ENCODE measurements around the gene CD9.
A peak's percentile ranks its signal among the peaks of the same experiment; 100 is the strongest.

The CD9 gene

GRCh38 chr12:6229224-6230218 is 29.3 kb downstream of the CD9 start:
- H3K36me3 ChIP-seq (ENCODE audit: control insufficient read depth in 5 of 5, insufficient read depth in 5 of 5, low read length in 5 of 5) = peaks cover 0 to 5% (median 2%) of the 10 kb centered on the region in 5 donors
- peak overlapping the region in 1 of 5 donors; percentile 4 for H3K4me3 ChIP-seq (ENCODE audit: low read depth in 1 of 5, low read length in 5 of 5)
- H3K9me3 ChIP-seq (ENCODE audit: control insufficient read depth in 5 of 5, low read length in 5 of 5) = no peaks in the 10 kb centered on the region
- peaks cover 8 to 76% (median 58%) of the 10 kb centered on the region in 5 donors for H3K4me1 ChIP-seq (ENCODE audit: control insufficient read depth in 5 of 5, insufficient read depth in 5 of 5, low read length in 5 of 5)
- H3K27me3 ChIP-seq (ENCODE audit: control insufficient read depth in 5 of 5, insufficient read depth in 4 of 5, low read length in 5 of 5) = no peaks in the 10 kb centered on the region
- peak overlapping the region in 2 of 5 donors; percentile 15 to 45 for H3K9ac ChIP-seq (ENCODE audit: low read length in 5 of 5)
- H3K27ac ChIP-seq (ENCODE audit: low read depth, low read length) = peak overlapping the region; percentile 92

- Histone ChIP-seq H3K4me3 (ENCODE audit: low read depth in 1 of 5, low read length in 5 of 5) (peak overlapping the region in 1 of 5 donors; percentile 4), H3K9ac (ENCODE audit: low read length in 5 of 5) (peak overlapping the region in 1 of 5 donors; percentile 45), H3K9me3 (ENCODE audit: control insufficient read depth in 5 of 5, low read length in 5 of 5) (no peaks in the 10 kb centered on the region), H3K36me3 (ENCODE audit: control insufficient read depth in 5 of 5, insufficient read depth in 5 of 5, low read length in 5 of 5) (peaks cover 0 to 11% (median 8%) of the 10 kb centered on the region in 5 donors), H3K27me3 (ENCODE audit: control insufficient read depth in 5 of 5, insufficient read depth in 4 of 5, low read length in 5 of 5) (no peaks in the 10 kb centered on the region), H3K4me1 (ENCODE audit: control insufficient read depth in 5 of 5, insufficient read depth in 5 of 5, low read length in 5 of 5) (peaks cover 8 to 72% (median 58%) of the 10 kb centered on the region in 5 donors), H3K27ac (ENCODE audit: low read depth, low read length) (peak overlapping the region; percentile 92)
Observed at GRCh38 chr12:6230321-6231110, 30.3 kb downstream of the CD9 start.

- H3K36me3 ChIP-seq (ENCODE audit: control insufficient read depth in 5 of 5, insufficient read depth in 5 of 5, low read length in 5 of 5) = peaks cover 0 to 22% (median 17%) of the 10 kb centered on the region in 5 donors
- no peak overlapping the region for H3K9ac ChIP-seq (ENCODE audit: low read length in 5 of 5)
- H3K27me3 ChIP-seq (ENCODE audit: control insufficient read depth in 5 of 5, insufficient read depth in 4 of 5, low read length in 5 of 5) = no peaks in the 10 kb centered on the region
- H3K27ac ChIP-seq (ENCODE audit: low read depth, low read length) = no peak overlapping the region
- peaks cover 8 to 61% (median 47%) of the 10 kb centered on the region in 5 donors for H3K4me1 ChIP-seq (ENCODE audit: control insufficient read depth in 5 of 5, insufficient read depth in 5 of 5, low read length in 5 of 5)
- no peaks in the 10 kb centered on the region for H3K9me3 ChIP-seq (ENCODE audit: control insufficient read depth in 5 of 5, low read length in 5 of 5)
- no peak overlapping the region for H3K4me3 ChIP-seq (ENCODE audit: low read depth in 1 of 5, low read length in 5 of 5)
Observed at GRCh38 chr12:6231359-6232268, 31.4 kb downstream of the CD9 start.

GRCh38 chr12:6233121-6233971 is 33.1 kb downstream of the CD9 start:
- H3K36me3 ChIP-seq (ENCODE audit: control insufficient read depth in 5 of 5, insufficient read depth in 5 of 5, low read length in 5 of 5) = peaks cover 0 to 30% (median 21%) of the 10 kb centered on the region in 5 donors
- H3K27me3 ChIP-seq (ENCODE audit: control insufficient read depth in 5 of 5, insufficient read depth in 4 of 5, low read length in 5 of 5) = no peaks in the 10 kb centered on the region
- H3K9me3 ChIP-seq (ENCODE audit: control insufficient read depth in 5 of 5, low read length in 5 of 5) = no peaks in the 10 kb centered on the region
- H3K4me3 ChIP-seq (ENCODE audit: low read depth in 1 of 5, low read length in 5 of 5) = no peak overlapping the region
- peaks cover 5 to 48% (median 34%) of the 10 kb centered on the region in 5 donors for H3K4me1 ChIP-seq (ENCODE audit: control insufficient read depth in 5 of 5, insufficient read depth in 5 of 5, low read length in 5 of 5)
- peak overlapping the region; percentile 18 for H3K27ac ChIP-seq (ENCODE audit: low read depth, low read length)
- H3K9ac ChIP-seq (ENCODE audit: low read length in 5 of 5) = no peak overlapping the region

GRCh38 chr12:6234214-6234613 is 34.0 kb downstream of the CD9 start:
- Histone ChIP-seq H3K9ac (ENCODE audit: low read length in 5 of 5) (no peak overlapping the region), H3K9me3 (ENCODE audit: control insufficient read depth in 5 of 5, low read length in 5 of 5) (no peaks in the 10 kb centered on the region), H3K4me1 (ENCODE audit: control insufficient read depth in 5 of 5, insufficient read depth in 5 of 5, low read length in 5 of 5) (peaks cover 5 to 39% (median 26%) of the 10 kb centered on the region in 5 donors), H3K36me3 (ENCODE audit: control insufficient read depth in 5 of 5, insufficient read depth in 5 of 5, low read length in 5 of 5) (peaks cover 0 to 37% (median 24%) of the 10 kb centered on the region in 5 donors), H3K27ac (ENCODE audit: low read depth, low read length) (no peak overlapping the region), H3K27me3 (ENCODE audit: control insufficient read depth in 5 of 5, insufficient read depth in 4 of 5, low read length in 5 of 5) (no peaks in the 10 kb centered on the region), H3K4me3 (ENCODE audit: low read depth in 1 of 5, low read length in 5 of 5) (no peak overlapping the region)

DNA sequence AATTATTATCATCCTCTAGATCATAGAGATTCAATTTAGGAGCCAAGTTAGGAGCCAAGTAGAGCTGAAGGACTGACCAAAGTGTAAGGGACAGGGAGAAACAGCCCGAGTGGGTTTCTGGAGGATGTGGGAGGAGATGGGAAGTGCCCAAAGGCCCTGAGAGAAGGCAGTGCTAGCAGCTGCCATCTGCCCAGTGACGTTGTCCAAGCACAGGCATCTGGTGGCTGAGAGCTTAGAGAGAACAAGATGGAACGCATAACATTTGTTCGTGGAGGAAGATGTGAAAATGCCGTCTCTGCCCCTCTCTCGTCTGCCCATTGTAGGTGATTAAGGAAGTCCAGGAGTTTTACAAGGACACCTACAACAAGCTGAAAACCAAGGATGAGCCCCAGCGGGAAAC is 34.7 kb downstream of the CD9 start:
- H3K4me1 ChIP-seq (ENCODE audit: control insufficient read depth in 5 of 5, insufficient read depth in 5 of 5, low read length in 5 of 5) = peaks cover 5 to 32% (median 19%) of the 10 kb centered on the region in 5 donors
- H3K9ac ChIP-seq (ENCODE audit: low read length in 5 of 5) = no peak overlapping the region
- H3K27ac ChIP-seq (ENCODE audit: low read depth, low read length) = no peak overlapping the region
- peaks cover 0 to 40% (median 24%) of the 10 kb centered on the region in 5 donors for H3K36me3 ChIP-seq (ENCODE audit: control insufficient read depth in 5 of 5, insufficient read depth in 5 of 5, low read length in 5 of 5)
- no peak overlapping the region for H3K4me3 ChIP-seq (ENCODE audit: low read depth in 1 of 5, low read length in 5 of 5)
- no peaks in the 10 kb centered on the region for H3K27me3 ChIP-seq (ENCODE audit: control insufficient read depth in 5 of 5, insufficient read depth in 4 of 5, low read length in 5 of 5)
- H3K9me3 ChIP-seq (ENCODE audit: control insufficient read depth in 5 of 5, low read length in 5 of 5) = no peaks in the 10 kb centered on the region

DNA sequence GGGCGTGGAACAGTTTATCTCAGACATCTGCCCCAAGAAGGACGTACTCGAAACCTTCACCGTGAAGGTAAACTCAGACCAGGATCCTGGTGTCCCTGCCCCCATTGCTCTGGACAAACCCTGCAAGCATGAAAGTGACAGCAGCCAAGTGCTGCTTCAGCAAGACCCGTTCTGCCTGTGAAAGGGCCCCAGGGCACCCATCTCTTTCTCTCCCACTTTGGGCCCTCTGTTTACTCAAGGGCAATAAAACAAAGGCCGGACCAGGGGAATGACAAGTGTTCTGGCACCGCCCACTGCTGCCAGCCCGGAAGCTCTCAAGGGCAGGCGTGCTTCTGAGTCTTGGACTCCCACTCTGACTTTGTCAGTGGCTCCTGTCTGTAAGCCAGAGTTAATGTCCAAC is 35.3 kb downstream of the CD9 start:
- Histone ChIP-seq H3K4me3 (ENCODE audit: low read depth in 1 of 5, low read length in 5 of 5) (no peak overlapping the region), H3K36me3 (ENCODE audit: control insufficient read depth in 5 of 5, insufficient read depth in 5 of 5, low read length in 5 of 5) (peaks cover 0 to 40% (median 24%) of the 10 kb centered on the region in 5 donors), H3K4me1 (ENCODE audit: control insufficient read depth in 5 of 5, insufficient read depth in 5 of 5, low read length in 5 of 5) (peaks cover 3 to 26% (median 13%) of the 10 kb centered on the region in 5 donors), H3K27ac (ENCODE audit: low read depth, low read length) (no peak overlapping the region), H3K9ac (ENCODE audit: low read length in 5 of 5) (no peak overlapping the region), H3K9me3 (ENCODE audit: control insufficient read depth in 5 of 5, low read length in 5 of 5) (no peaks in the 10 kb centered on the region), H3K27me3 (ENCODE audit: control insufficient read depth in 5 of 5, insufficient read depth in 4 of 5, low read length in 5 of 5) (no peaks in the 10 kb centered on the region)

DNA sequence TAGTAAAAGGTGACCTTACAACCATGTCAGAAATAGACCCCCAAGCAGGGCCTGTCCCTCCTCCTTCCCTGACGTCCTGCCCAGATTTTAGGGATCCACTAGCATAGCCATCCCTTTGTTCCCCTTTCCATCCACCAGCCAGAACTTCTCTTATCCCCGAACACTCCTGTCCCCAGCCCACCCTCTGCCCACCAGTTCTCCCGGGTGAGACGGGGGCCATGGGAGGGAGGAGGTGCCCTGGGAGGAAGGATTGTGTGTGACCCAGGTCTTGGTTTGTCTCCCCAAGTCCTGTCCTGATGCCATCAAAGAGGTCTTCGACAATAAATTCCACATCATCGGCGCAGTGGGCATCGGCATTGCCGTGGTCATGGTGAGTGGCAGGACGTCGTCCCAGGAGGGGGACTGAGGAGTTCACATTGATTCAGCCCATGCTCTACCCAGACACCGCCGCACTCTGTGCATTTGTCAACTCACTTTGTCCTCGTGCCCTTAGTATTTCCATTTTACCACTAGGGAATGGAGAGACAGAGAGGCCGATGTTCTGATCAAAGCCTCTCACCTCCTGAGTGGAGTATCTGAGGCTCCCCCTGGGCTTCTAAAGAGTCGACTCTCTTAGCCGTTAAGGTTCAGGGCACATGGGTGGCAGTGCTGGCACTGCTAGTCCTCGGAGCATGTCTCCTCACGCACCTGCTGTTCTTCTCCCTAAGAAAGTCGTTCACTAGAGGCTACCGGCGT is 35.9 kb downstream of the CD9 start:
- no peaks in the 10 kb centered on the region for H3K9me3 ChIP-seq (ENCODE audit: control insufficient read depth in 5 of 5, low read length in 5 of 5)
- H3K27me3 ChIP-seq (ENCODE audit: control insufficient read depth in 5 of 5, insufficient read depth in 4 of 5, low read length in 5 of 5) = no peaks in the 10 kb centered on the region
- no peak overlapping the region for H3K9ac ChIP-seq (ENCODE audit: low read length in 5 of 5)
- peaks cover 0 to 21% (median 7%) of the 10 kb centered on the region in 5 donors for H3K4me1 ChIP-seq (ENCODE audit: control insufficient read depth in 5 of 5, insufficient read depth in 5 of 5, low read length in 5 of 5)
- peaks cover 0 to 40% (median 24%) of the 10 kb centered on the region in 5 donors for H3K36me3 ChIP-seq (ENCODE audit: control insufficient read depth in 5 of 5, insufficient read depth in 5 of 5, low read length in 5 of 5)
- no peak overlapping the region for H3K4me3 ChIP-seq (ENCODE audit: low read depth in 1 of 5, low read length in 5 of 5)
- no peak overlapping the region for H3K27ac ChIP-seq (ENCODE audit: low read depth, low read length)

Data from subcutaneous abdominal adipose tissue (tissue), 5 donors.